Myocyte (in vitro differentiated cells): ENCODE data around the gene SERPINH1. TPM values are rescaled to one million over a fixed set of nuclear protein-coding genes. Genes with fewer than 3 reads are reported as not detected.
"Not testable (repeated sequence)": the region's sequence is repeated elsewhere in the genome, so short reads cannot be mapped to it uniquely, and the experiment has no call there.

Experiments used
- DNase-seq: peaks from one replicate; pipeline ENCODE4 v3.0.0-alpha.2; 2012; ENCODE audit warnings: low read depth
- total RNA-seq: library from RNA; depleted of rRNA; stranded (reverse); fragments of >200 nt; gene quantifications from 2 replicates; pipeline ENCODE4 v1.2.3, GENCODE V29; 2014

SERPINH1 gene
- total RNA-seq, 1 donor from 2014 or later = 923 TPM

- DNase-seq = no peak
These were observed 10.7 kb downstream of the SERPINH1 start for GRCh38 chr11:75572744-75573143.

GRCh38 chr11:75574698-75575602 is 12.9 kb downstream of the SERPINH1 start:
- DNase-seq = no peak

GRCh38 chr11:75576017-75576416 is 14.0 kb downstream of the SERPINH1 start:
- no peak for DNase-seq

GRCh38 chr11:75576499-75576918 is 14.5 kb downstream of the SERPINH1 start:
- DNase-seq = no peak

- DNase-seq = no peak
These were observed 15.2 kb downstream of the SERPINH1 start for GRCh38 chr11:75577207-75577606.

- no peak for DNase-seq
These were observed 16.9 kb downstream of the SERPINH1 start for GRCh38 chr11:75578977-75579376.

GRCh38 chr11:75579841-75580240 is 17.8 kb downstream of the SERPINH1 start:
- DNase-seq = no peak

GRCh38 chr11:75582506-75582894 is 20.4 kb downstream of the SERPINH1 start:
- DNase-seq = no peak

GRCh38 chr11:75582895-75583717 is 21.1 kb downstream of the SERPINH1 start:
- DNase-seq = peak; percentile 84

GRCh38 chr11:75583718-75584658 is 21.9 kb downstream of the SERPINH1 start:
- peak; percentile 75 for DNase-seq

GRCh38 chr11:75584659-75585292 is 22.7 kb downstream of the SERPINH1 start:
- not testable (repeated sequence) for DNase-seq

GRCh38 chr11:75585293-75585670 is 23.2 kb downstream of the SERPINH1 start:
- no peak for DNase-seq

- DNase-seq = no peak
These were observed 24.3 kb downstream of the SERPINH1 start for GRCh38 chr11:75586395-75586794.

- DNase-seq = no peak
These were observed 26.0 kb downstream of the SERPINH1 start for GRCh38 chr11:75588051-75588481.

- DNase-seq = no peak
These were observed 27.0 kb downstream of the SERPINH1 start for GRCh38 chr11:75589051-75589450.

GRCh38 chr11:75589933-75590332 is 27.9 kb downstream of the SERPINH1 start:
- peak; percentile 51 for DNase-seq

GRCh38 chr11:75591371-75591770 is 29.3 kb downstream of the SERPINH1 start:
- peak; percentile 90 for DNase-seq

- no peak for DNase-seq
These were observed 29.9 kb downstream of the SERPINH1 start for GRCh38 chr11:75591966-75592365.

- peak; percentile 73 for DNase-seq
These were observed 30.7 kb downstream of the SERPINH1 start for GRCh38 chr11:75592715-75593114.

- no peak for DNase-seq
These were observed 31.3 kb downstream of the SERPINH1 start for GRCh38 chr11:75593286-75593915.
